ENCODE data around the gene PLGLB2.
"Not testable (repeated sequence)": the region's sequence is repeated elsewhere in the genome, so short reads cannot be mapped to it uniquely, and the experiment has no call there.

The PLGLB2 gene

GRCh38 chr2:87747791-87748190 lies at the start of gene PLGLB2:
Gene PLGLB2 (plus strand): TSS chr2:87748087. CDS start chr2:87748154, 67 bp downstream.
- H3K4me3 ChIP-seq (ENCODE audit: low read depth, low read length), result not testable (repeated sequence)

GRCh38 chr2:87704572-87705323 lies 43.1 kb upstream of the PLGLB2 start:
- H3K4me3 ChIP-seq (ENCODE audit: low read depth, low read length), result not testable (repeated sequence)

- not testable (repeated sequence) for H3K4me3 ChIP-seq (ENCODE audit: low read depth, low read length)
Measured at GRCh38 chr2:87708368-87708767, 39.5 kb upstream of the PLGLB2 start.

- H3K4me3 ChIP-seq (ENCODE audit: low read depth, low read length), result not testable (repeated sequence)
Measured at GRCh38 chr2:87727940-87728599, 19.8 kb upstream of the PLGLB2 start.

- not testable (repeated sequence) for H3K4me3 ChIP-seq (ENCODE audit: low read depth, low read length)
Measured at GRCh38 chr2:87740928-87741327, 7.0 kb upstream of the PLGLB2 start.

GRCh38 chr2:87742393-87743108 lies 5.3 kb upstream of the PLGLB2 start:
- not testable (repeated sequence) for H3K4me3 ChIP-seq (ENCODE audit: low read depth, low read length)

- H3K4me3 ChIP-seq (ENCODE audit: low read depth, low read length), result not testable (repeated sequence)
Measured at GRCh38 chr2:87743638-87744037, 4.2 kb upstream of the PLGLB2 start.

- not testable (repeated sequence) for H3K4me3 ChIP-seq (ENCODE audit: low read depth, low read length)
Measured at GRCh38 chr2:87745353-87745951, 2.4 kb upstream of the PLGLB2 start.

GRCh38 chr2:87748524-87748923 lies 637 bp downstream of the PLGLB2 start:
- H3K4me3 ChIP-seq (ENCODE audit: low read depth, low read length), result not testable (repeated sequence)

- not testable (repeated sequence) for H3K4me3 ChIP-seq (ENCODE audit: low read depth, low read length)
Measured at GRCh38 chr2:87750560-87750959, 2.7 kb downstream of the PLGLB2 start.

- H3K4me3 ChIP-seq (ENCODE audit: low read depth, low read length), result not testable (repeated sequence)
Measured at GRCh38 chr2:87754759-87755158, 6.9 kb downstream of the PLGLB2 start.
